OCI-LY7 (cell line): ENCODE data around the gene BTBD9. TPM values are rescaled to one million over a fixed set of nuclear protein-coding genes. Genes with fewer than 3 reads are reported as not detected.

ENCODE experiments used
- BruUV-seq: library from RNA; stranded (reverse); fragments of 400-500 nt; replicated peaks from 2 replicates; lab custom pipeline; 2021; lab: Mats Ljungman, UMichigan
- CTCF ChIA-PET: fragments of 300-600 bp; sonication (Branson Sonifier 250); formaldehyde crosslinking; loops from one replicate; lab custom pipeline; 2022; ENCODE audit warnings: antibody characterized with exemption; ENCODE audit not compliant: unreplicated experiment; lab: Charles Lee
- POLR2A ChIA-PET: fragments of 300-600 bp; sonication (Branson Sonifier 250); formaldehyde crosslinking; loops from one replicate; lab custom pipeline; 2022; ENCODE audit warnings: antibody characterized with exemption; lab: Charles Lee
- DNase-seq: peaks from one replicate; pipeline ENCODE4 v3.0.0-alpha.2; 2015; ENCODE audit warnings: low spot score
- H2AFZ ChIP-seq: fragments of 200-600 bp; sonication (generic), shearing (Covaris generic); 2 replicates; pipeline ENCODE4 v1.6.1; 2014; ENCODE audit warnings: mild to moderate bottlenecking, antibody characterized with exemption, low read length, moderate library complexity
- H3K27ac ChIP-seq: fragments of 200-600 bp; sonication (generic); 2 replicates; pipeline ENCODE4 v1.5.1; 2014; ENCODE audit warnings: mixed run types, low read depth, mild to moderate bottlenecking, moderate library complexity, low read length, inconsistent platforms; ENCODE audit not compliant: poor library complexity, severe bottlenecking
- H3K36me3 ChIP-seq: fragments of 200-600 bp; sonication (generic); 2 replicates; pipeline ENCODE4 v1.6.1; 2014; ENCODE audit warnings: mild to moderate bottlenecking, antibody characterized with exemption, low read length, moderate library complexity, mixed read lengths; ENCODE audit not compliant: insufficient read depth
- H3K4me1 ChIP-seq: fragments of 200-600 bp; sonication (generic); 2 replicates; pipeline ENCODE4 v1.5.1; 2014; ENCODE audit warnings: mild to moderate bottlenecking, low read length; ENCODE audit not compliant: insufficient read depth, poor library complexity, severe bottlenecking
- H3K4me2 ChIP-seq: fragments of 200-600 bp; sonication (generic); 2 replicates; pipeline ENCODE4 v1.6.1; 2014; ENCODE audit warnings: mild to moderate bottlenecking, low read length
- H3K4me3 ChIP-seq: fragments of 200-600 bp; sonication (generic); 2 replicates; pipeline ENCODE4 v1.5.1; 2014; ENCODE audit warnings: mild to moderate bottlenecking, low read depth, low read length; ENCODE audit not compliant: poor library complexity, severe bottlenecking
- H3K79me2 ChIP-seq: fragments of 200-600 bp; sonication (generic); 2 replicates; pipeline ENCODE4 v1.6.1; 2016; ENCODE audit warnings: low read depth, mild to moderate bottlenecking, low read length, moderate library complexity, mixed read lengths; ENCODE audit not compliant: insufficient read depth
- H3K9me2 ChIP-seq: fragments of 200-600 bp; sonication (generic); 2 replicates; pipeline ENCODE4 v1.6.1; 2016; ENCODE audit warnings: mild to moderate bottlenecking, low read length, mixed read lengths; ENCODE audit not compliant: insufficient read depth
- H3K9me3 ChIP-seq: fragments of 200-600 bp; sonication (generic); 2 replicates; pipeline ENCODE4 v1.6.1; 2014; ENCODE audit warnings: mild to moderate bottlenecking, mixed run types, low read length, mixed read lengths
- H4K20me1 ChIP-seq: fragments of 200-600 bp; sonication (generic); 2 replicates; pipeline ENCODE4 v1.6.1; 2014; ENCODE audit warnings: mild to moderate bottlenecking, antibody characterized with exemption, low read length, moderate library complexity, mixed read lengths; ENCODE audit not compliant: insufficient read depth
- CTCF ChIP-seq: fragments of 200-600 bp; sonication (generic); conservative IDR thresholded peaks from 2 replicates; pipeline ENCODE4 v1.5.1; 2014; ENCODE audit warnings: mild to moderate bottlenecking, antibody characterized with exemption, low read length, moderate library complexity, mixed read lengths
- EZH2phosphoT487 ChIP-seq: fragments of 200-600 bp; sonication (generic); IDR thresholded peaks from 2 replicates; pipeline ENCODE4 v1.6.1; 2018; ENCODE audit warnings: low read depth, borderline replicate concordance, mild to moderate bottlenecking, mixed run types, antibody characterized with exemption, low read length, moderate library complexity, mixed read lengths
- intact Hi-C: fragments of 100-400 bp; cut with micrococcal nuclease; formaldehyde crosslinking; loops from one replicate; pipeline ENCODE4 v1.10.0; 2022; ENCODE audit not compliant: unreplicated experiment
- total RNA-seq, 2 experiments: library from RNA; depleted of rRNA in 1 of 2; stranded (reverse); fragments of >200 nt in 1 of 2; shearing (Covaris generic) in 1 of 2; gene quantifications; 2 replicates each; pipeline ENCODE4 v1.2.3, GENCODE V29; 2014 to 2022

BTBD9 gene
- total RNA-seq, 2 experiments from 2014 or later: 5.9 to 7.3 TPM

GRCh38 chr6:38479331-38479730 lies 160.4 kb downstream of the BTBD9 start:
- Histone ChIP-seq H3K36me3 (no peaks in the 10 kb centered on the region), H4K20me1 (no peaks in the 10 kb centered on the region), H3K9me2 (no peaks in the 10 kb centered on the region), H3K79me2 (no peaks in the 10 kb centered on the region), H3K4me1 (no peaks in the 10 kb centered on the region), H3K27ac (no peak overlapping the region), H3K4me3 (no peak overlapping the region), H3K4me2 (no peak overlapping the region), H2AFZ (no peak overlapping the region), H3K9me3 (no peaks in the 10 kb centered on the region)
- intact Hi-C loops: no loop called here
- ChIA-PET CTCF (no interaction called here), POLR2A (interaction anchor here (0.8 to 1.2 kb wide), 2 partner anchors 8 to 396 kb away, joined by 3 to 5 read pairs; no protein-coding TSS in a partner anchor)
- no TSS peak for BruUV-seq
- TF ChIP-seq CTCF: no peak
- TF ChIP-seq EZH2phosphoT487: no peak
- no peak for DNase-seq

- intact Hi-C loops: no loop called here
- POLR2A ChIA-PET: no interaction called here
- TF ChIP-seq CTCF: no peak
- TF ChIP-seq EZH2phosphoT487: no peak
These were observed 162.0 kb downstream of the BTBD9 start for GRCh38 chr6:38477680-38478260.

GRCh38 chr6:38476888-38477287 lies 162.8 kb downstream of the BTBD9 start:
- BruUV-seq: no TSS peak

More at GRCh38 chr6:38477680-38478260, 162.0 kb downstream of the BTBD9 start:
- no peak overlapping the region for H3K4me3 ChIP-seq
- no peak overlapping the region for H2AFZ ChIP-seq
- H4K20me1 ChIP-seq: no peaks in the 10 kb centered on the region
- no peaks in the 10 kb centered on the region for H3K36me3 ChIP-seq
- H3K9me2 ChIP-seq: no peaks in the 10 kb centered on the region
- H3K27ac ChIP-seq: no peak overlapping the region
- no peak for DNase-seq
- no peaks in the 10 kb centered on the region for H3K79me2 ChIP-seq
- no peaks in the 10 kb centered on the region for H3K9me3 ChIP-seq
- no TSS peak for BruUV-seq
- no peak overlapping the region for H3K4me2 ChIP-seq
- H3K4me1 ChIP-seq: no peaks in the 10 kb centered on the region
- CTCF ChIA-PET: no interaction called here

More at GRCh38 chr6:38476888-38477287, 162.8 kb downstream of the BTBD9 start:
- H3K4me1 ChIP-seq: no peaks in the 10 kb centered on the region
- intact Hi-C loops: no loop called here
- H4K20me1 ChIP-seq: no peaks in the 10 kb centered on the region
- no peak for DNase-seq
- H3K9me3 ChIP-seq: no peaks in the 10 kb centered on the region
- ChIA-PET POLR2A (interaction anchor here (0.6 to 1.5 kb wide), 3 partner anchors 9 to 842 kb away, joined by 3 to 5 read pairs (median 3); no protein-coding TSS in a partner anchor), CTCF (no interaction called here)
- H3K27ac ChIP-seq: no peak overlapping the region
- TF ChIP-seq CTCF (no peak), EZH2phosphoT487 (no peak)
- H3K9me2 ChIP-seq: no peaks in the 10 kb centered on the region
- no peak overlapping the region for H3K4me3 ChIP-seq
- H3K79me2 ChIP-seq: no peaks in the 10 kb centered on the region
- no peaks in the 10 kb centered on the region for H3K36me3 ChIP-seq
- H2AFZ ChIP-seq: no peak overlapping the region
- no peak overlapping the region for H3K4me2 ChIP-seq
